Stimulated activated CD8-positive, alpha-beta memory T cell treated with anti-CD3 and anti-CD28 coated beads, Interleukin-7, amount 100 ng/mL, for 1 hour (primary cell): Measurements from ENCODE around the gene RELCH.

Experiments
- DNase-seq, 2 donors: peaks; one replicate each; pipeline ENCODE4 v3.0.0-alpha.2; 2020; ENCODE audit warnings: low read depth in 2 of 2

The RELCH gene

DNA sequence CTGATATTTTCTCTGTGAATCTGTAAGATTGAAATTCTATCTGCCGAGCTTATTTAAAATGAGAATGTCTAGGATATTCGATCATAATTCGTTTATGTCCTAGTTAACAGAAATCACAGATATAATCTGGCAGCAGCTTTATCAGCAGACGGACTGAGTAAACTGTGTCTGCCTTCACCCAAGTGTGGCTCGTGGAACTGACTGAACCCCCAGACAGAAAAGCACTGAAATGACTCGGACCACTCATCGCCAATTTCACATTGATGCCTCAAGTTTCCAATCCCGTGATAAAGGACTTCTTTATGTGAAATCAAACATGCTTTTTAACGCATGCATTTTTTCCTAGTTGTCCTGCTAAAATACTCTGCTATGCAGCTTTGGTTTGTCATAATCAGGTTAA lies 153.9 kb downstream of the RELCH start:
- no peak for DNase-seq

DNA sequence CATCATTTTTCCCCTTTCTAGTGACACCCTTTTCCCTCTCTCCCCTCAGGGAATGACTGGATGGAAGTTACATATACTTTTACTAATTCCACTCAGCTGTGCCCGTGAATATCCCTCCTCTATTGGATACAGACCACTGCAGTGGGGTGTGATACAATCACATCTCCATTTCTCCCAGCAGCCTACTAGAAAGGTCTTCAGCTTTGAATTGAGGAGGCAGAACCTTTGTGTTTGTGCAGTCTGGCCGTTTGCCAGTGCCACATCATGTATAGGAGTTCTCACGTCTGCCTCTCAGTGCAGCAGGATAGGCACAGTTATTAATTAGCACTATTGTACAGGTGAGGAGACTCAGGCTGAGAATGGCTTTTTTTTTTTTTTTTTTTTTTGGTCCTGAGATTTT lies 154.4 kb downstream of the RELCH start:
- no peak for DNase-seq

DNA sequence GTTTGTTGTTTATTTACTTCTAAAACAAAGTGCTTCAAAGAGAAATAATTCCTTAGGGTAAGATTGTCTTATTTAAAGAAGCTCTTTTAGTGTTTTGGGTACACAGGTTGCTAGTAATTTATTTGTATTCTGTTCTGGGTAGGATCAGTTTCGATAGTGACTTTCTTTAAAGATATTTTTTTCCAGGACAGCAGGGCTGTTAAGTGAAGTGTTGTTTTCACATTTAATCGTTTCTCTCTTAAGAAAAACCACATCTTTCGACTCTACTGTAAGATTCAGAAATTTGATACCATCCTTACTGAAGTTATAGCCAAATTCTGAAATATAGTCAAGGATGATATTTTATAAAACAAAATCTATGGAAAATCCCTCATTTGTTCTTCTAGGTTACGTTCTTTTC lies 155.8 kb downstream of the RELCH start:
- no peak for DNase-seq

DNA sequence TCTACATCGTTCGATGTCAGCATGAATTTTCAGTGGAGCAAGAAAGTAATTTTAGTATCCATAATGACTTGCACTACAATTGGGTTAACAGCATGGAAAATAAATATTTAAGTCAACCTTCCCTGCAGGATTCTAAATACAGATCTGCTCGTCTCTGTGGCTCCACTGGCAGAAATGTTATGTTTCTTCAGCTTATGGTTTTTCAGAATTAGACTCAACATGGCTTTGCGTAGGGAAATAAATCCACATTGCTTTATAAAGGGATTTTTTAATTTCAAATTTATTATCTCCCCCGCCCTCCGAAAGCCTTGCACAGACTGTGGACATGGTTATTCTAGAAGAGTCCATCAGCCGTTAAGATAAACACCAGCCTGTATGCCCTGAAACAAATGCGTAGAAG lies 156.3 kb downstream of the RELCH start:
- DNase-seq, result no peak

DNA sequence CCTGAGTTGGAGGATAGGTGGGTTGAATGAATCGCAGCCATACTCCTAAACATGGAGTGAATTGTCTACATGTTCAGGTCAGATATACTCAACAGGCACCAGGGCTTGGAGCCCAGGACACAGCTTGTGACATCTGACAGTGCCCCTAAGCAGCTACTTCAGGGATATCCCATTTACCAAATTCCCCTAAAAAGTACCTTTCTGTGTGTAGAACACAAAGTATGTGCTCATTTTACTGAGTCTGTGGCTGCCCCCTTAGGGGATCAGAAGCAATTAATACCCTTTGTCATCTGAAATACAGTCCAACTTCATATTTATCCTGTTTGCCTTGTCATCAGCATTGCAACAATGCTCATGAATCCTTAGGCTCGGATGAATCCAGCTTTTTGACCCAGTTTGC lies 158.9 kb downstream of the RELCH start:
- no peak for DNase-seq

DNA sequence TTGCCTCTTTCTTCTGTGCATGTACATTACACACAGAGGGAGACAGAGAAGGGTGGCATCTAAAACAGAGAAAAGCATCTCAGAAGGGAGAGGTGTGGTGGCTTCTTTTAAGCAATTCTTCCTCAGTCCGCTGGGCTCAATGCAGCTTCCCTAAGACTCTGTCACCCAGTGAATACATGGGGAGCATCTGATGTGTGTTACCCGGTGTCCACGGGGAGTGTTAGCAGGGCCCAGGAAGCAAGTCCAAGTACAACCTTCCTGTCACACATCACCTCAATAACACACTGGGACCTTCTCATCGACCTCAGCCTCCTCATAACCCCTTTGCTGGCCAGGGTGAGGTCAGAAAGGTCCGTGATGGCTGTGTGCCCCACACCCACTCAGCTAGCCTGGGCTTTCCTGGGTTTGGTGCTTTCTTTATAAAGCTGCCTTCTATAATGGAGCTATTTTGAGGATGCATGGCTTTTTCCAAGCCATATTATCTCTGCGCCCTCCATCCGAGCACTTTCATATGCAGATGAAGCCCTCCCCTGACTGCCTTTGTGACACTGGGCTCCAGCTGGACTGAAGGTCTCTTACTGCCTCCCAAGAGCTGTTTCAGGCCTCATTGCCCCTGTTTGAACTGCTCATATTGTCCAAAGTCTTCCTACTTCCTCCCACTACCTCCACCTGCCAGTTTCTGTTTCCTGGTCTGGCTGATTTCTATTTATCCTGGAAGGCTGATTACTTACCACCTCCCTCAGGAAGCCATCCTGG lies 159.5 kb downstream of the RELCH start:
- DNase-seq, result no peak

DNA sequence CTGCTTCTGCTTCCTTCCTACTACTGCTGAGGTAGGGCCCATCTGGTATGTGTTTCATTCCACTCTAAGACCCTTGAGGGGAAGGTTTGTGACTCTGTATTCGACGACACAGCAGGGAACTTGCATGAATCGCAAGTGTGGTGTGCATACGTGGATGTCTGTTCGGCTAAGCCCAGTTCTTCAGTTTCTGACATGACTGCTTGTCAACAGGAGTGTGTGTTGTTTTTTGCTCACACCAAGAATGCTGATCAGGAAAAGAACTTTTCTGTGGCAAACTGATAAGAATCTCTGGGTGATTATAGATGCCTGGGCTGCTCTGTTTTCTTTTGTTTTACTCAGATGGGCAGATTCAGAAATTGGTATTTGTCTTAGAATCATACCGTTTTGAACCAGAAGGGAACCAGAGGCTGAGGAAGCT lies 160.0 kb downstream of the RELCH start:
- no peak for DNase-seq

DNA sequence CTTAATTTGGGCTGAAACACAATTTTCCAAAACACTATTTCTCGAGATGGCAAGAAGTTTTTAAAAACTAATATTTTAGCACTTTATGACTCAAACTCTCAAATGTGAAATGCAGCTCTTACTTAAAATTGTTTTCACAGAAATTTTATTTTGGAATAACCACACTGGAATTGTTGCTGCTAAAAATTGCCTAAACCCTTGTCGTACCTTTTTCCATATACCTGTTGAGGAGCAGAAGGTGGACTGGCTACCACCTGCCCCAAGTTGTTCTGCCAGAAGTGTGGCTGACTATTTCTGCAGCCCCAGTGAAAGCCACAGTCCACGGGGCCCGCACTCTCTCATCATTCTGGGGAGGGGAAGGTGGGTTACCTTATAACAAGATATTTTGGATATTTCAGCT lies 161.4 kb downstream of the RELCH start:
- no peak for DNase-seq

DNA sequence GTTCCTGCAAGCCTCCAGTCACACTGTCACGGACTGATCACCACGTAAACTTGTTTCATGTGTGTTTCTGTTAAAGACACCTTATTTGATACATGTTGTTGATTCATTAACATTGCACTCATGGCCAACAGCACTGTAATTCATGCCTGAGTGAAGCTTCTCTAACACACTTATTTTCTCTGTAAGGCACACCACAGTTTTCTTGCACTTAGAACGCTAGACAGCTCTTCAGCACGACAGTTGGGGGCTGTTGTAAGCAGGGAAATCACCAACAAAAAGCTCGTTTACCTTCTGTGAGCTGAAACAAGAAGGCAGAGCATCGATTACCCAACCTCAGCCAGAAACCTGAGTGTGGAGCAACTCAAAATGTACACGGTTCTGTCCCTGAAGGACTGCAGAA lies 166.1 kb downstream of the RELCH start:
- no peak for DNase-seq

DNA sequence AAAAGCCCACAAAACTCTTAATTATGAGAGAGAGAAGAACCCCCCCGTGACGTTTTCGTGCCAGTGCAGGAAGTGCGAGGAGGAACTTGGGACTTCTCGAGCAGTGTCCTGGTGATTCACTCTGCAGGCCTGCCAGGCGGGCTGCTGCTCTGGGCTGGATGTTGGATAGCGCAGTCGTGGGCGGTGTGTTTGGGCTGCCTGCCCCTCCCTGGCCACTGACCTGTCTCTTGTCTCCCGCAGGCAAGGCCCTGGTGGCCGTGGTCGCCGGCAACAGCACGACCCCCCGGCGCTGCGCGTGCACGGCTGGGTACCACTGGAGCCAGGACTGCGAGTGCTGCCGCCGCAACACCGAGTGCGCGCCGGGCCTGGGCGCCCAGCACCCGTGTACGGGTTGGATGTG lies 167.1 kb downstream of the RELCH start:
- no peak for DNase-seq

DNA sequence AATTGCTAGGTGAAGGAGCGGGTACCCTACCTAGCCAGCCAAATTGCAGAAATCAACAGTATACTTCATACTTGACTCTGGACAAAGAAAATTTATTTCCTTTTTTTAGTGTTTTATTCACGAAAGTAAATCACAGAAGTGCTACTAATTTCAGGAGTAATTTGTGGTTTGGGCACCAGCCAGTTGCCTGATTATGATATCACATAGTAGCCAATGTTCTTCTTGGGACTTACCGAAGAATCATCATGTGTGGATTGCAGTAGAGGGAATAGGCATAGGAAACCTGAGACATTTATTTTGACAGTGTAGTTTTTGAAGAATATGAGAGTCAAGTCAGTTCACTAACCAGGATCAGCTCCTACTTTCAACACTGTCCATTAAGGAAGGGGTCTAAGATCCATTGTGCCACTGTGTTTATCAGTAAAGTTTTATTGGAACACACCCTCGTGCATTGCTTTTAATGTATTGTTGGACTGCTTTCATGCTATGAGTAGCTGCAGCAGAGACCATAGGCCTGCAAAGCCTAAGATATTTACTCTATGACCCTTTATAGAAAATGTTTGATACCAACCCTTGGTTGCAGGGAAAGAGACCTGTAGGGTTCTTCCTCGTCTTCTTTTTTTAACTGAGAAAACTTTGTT lies 170.1 kb downstream of the RELCH start:
- no peak for DNase-seq
